Adipocyte (in vitro differentiated cells): ENCODE results near the gene LDLRAP1.
A peak's percentile ranks its signal among the peaks of the same experiment; 100 is the strongest.

ENCODE experiments used
- DNase-seq: peaks from one replicate; pipeline ENCODE4 v3.0.0-alpha.2; 2015; ENCODE audit warnings: low read depth
- H3K27me3 ChIP-seq: replicated peaks from 2 replicates; pipeline ENCODE4 v1.7.0; 2013; ENCODE audit warnings: mild to moderate bottlenecking, low read length, moderate library complexity; ENCODE audit not compliant: control insufficient read depth, insufficient read depth
- H3K36me3 ChIP-seq: 2 replicates; pipeline ENCODE4 v1.7.0; 2013; ENCODE audit warnings: low read length, mild to moderate bottlenecking, moderate library complexity; ENCODE audit not compliant: control insufficient read depth, insufficient read depth, severe bottlenecking
- H3K4me1 ChIP-seq: 2 replicates; pipeline ENCODE4 v1.7.0; 2013; ENCODE audit warnings: mild to moderate bottlenecking, low read length, moderate library complexity; ENCODE audit not compliant: control insufficient read depth, insufficient read depth
- H3K4me3 ChIP-seq: 2 replicates; pipeline ENCODE4 v1.7.0; 2013; ENCODE audit warnings: mild to moderate bottlenecking, low read length, moderate library complexity
- H3K9ac ChIP-seq: 2 replicates; pipeline ENCODE4 v1.7.0; 2013; ENCODE audit warnings: mild to moderate bottlenecking, low read length, moderate library complexity
- H3K9me3 ChIP-seq: 2 replicates; pipeline ENCODE4 v1.7.0; 2013; ENCODE audit warnings: mild to moderate bottlenecking, low read length, moderate library complexity; ENCODE audit not compliant: control insufficient read depth

The LDLRAP1 gene

GRCh38 chr1:25566730-25567341 is 23.4 kb downstream of the LDLRAP1 start:
- Histone ChIP-seq H3K27me3 (no peaks in the 10 kb centered on the region), H3K36me3 (peaks cover 25% of the 10 kb centered on the region), H3K9me3 (no peaks in the 10 kb centered on the region), H3K4me3 (no peak overlapping the region), H3K4me1 (peaks cover 30% of the 10 kb centered on the region), H3K9ac (no peak overlapping the region)
- peak; percentile 48 for DNase-seq

- no peaks in the 10 kb centered on the region for H3K9me3 ChIP-seq
- H3K4me1 ChIP-seq = peaks cover 30% of the 10 kb centered on the region
- H3K27me3 ChIP-seq = no peaks in the 10 kb centered on the region
- no peak for DNase-seq
- H3K9ac ChIP-seq = peak overlapping the region; percentile 32
- no peak overlapping the region for H3K4me3 ChIP-seq
- peaks cover 18% of the 10 kb centered on the region for H3K36me3 ChIP-seq
These were observed 24.3 kb downstream of the LDLRAP1 start for GRCh38 chr1:25567710-25568089.

- H3K9me3 ChIP-seq = no peaks in the 10 kb centered on the region
- H3K4me1 ChIP-seq = peaks cover 30% of the 10 kb centered on the region
- no peak overlapping the region for H3K4me3 ChIP-seq
- no peaks in the 10 kb centered on the region for H3K27me3 ChIP-seq
- peak; percentile 52 for DNase-seq
- H3K36me3 ChIP-seq = peaks cover 14% of the 10 kb centered on the region
- H3K9ac ChIP-seq = peak overlapping the region; percentile 32
These were observed 24.9 kb downstream of the LDLRAP1 start for GRCh38 chr1:25568090-25568833.

- H3K9ac ChIP-seq = peak overlapping the region; percentile 32
- H3K36me3 ChIP-seq = peaks cover 9% of the 10 kb centered on the region
- H3K27me3 ChIP-seq = no peaks in the 10 kb centered on the region
- H3K9me3 ChIP-seq = no peaks in the 10 kb centered on the region
- H3K4me1 ChIP-seq = peaks cover 30% of the 10 kb centered on the region
- peak; percentile 66 for DNase-seq
- no peak overlapping the region for H3K4me3 ChIP-seq
These were observed 25.6 kb downstream of the LDLRAP1 start for GRCh38 chr1:25568834-25569596.

GRCh38 chr1:25569597-25570396 is 26.4 kb downstream of the LDLRAP1 start:
- Histone ChIP-seq H3K9me3 (no peaks in the 10 kb centered on the region), H3K4me3 (no peak overlapping the region), H3K36me3 (peaks cover 4% of the 10 kb centered on the region), H3K4me1 (peaks cover 30% of the 10 kb centered on the region), H3K27me3 (peaks cover under 1% of the 10 kb centered on the region), H3K9ac (no peak overlapping the region)
- DNase-seq = no peak

GRCh38 chr1:25570798-25571521 is 27.6 kb downstream of the LDLRAP1 start:
- H3K4me3 ChIP-seq = no peak overlapping the region
- peaks cover 3% of the 10 kb centered on the region for H3K27me3 ChIP-seq
- H3K9me3 ChIP-seq = no peaks in the 10 kb centered on the region
- H3K9ac ChIP-seq = no peak overlapping the region
- no peak for DNase-seq
- no peaks in the 10 kb centered on the region for H3K36me3 ChIP-seq
- peaks cover 30% of the 10 kb centered on the region for H3K4me1 ChIP-seq

GRCh38 chr1:25571522-25571970 is 28.1 kb downstream of the LDLRAP1 start:
- peaks cover 3% of the 10 kb centered on the region for H3K27me3 ChIP-seq
- no peak for DNase-seq
- H3K9ac ChIP-seq = no peak overlapping the region
- H3K4me1 ChIP-seq = peaks cover 30% of the 10 kb centered on the region
- H3K4me3 ChIP-seq = no peak overlapping the region
- H3K9me3 ChIP-seq = no peaks in the 10 kb centered on the region
- H3K36me3 ChIP-seq = no peaks in the 10 kb centered on the region

GRCh38 chr1:25572107-25572506 is 28.7 kb downstream of the LDLRAP1 start:
- H3K36me3 ChIP-seq = no peaks in the 10 kb centered on the region
- H3K4me1 ChIP-seq = peaks cover 24% of the 10 kb centered on the region
- no peak overlapping the region for H3K4me3 ChIP-seq
- H3K9me3 ChIP-seq = no peaks in the 10 kb centered on the region
- H3K27me3 ChIP-seq = peaks cover 3% of the 10 kb centered on the region
- no peak overlapping the region for H3K9ac ChIP-seq
- DNase-seq = no peak

GRCh38 chr1:25572708-25573590 is 29.5 kb downstream of the LDLRAP1 start:
- no peak overlapping the region for H3K4me3 ChIP-seq
- no peaks in the 10 kb centered on the region for H3K9me3 ChIP-seq
- H3K36me3 ChIP-seq = no peaks in the 10 kb centered on the region
- H3K27me3 ChIP-seq = peaks cover 7% of the 10 kb centered on the region
- peaks cover 16% of the 10 kb centered on the region for H3K4me1 ChIP-seq
- DNase-seq = peak; percentile 72
- no peak overlapping the region for H3K9ac ChIP-seq

GRCh38 chr1:25573591-25573930 is 30.2 kb downstream of the LDLRAP1 start:
- H3K9ac ChIP-seq = no peak overlapping the region
- DNase-seq = no peak
- H3K4me1 ChIP-seq = peaks cover 10% of the 10 kb centered on the region
- H3K27me3 ChIP-seq = peaks cover 7% of the 10 kb centered on the region
- no peak overlapping the region for H3K4me3 ChIP-seq
- no peaks in the 10 kb centered on the region for H3K36me3 ChIP-seq
- no peaks in the 10 kb centered on the region for H3K9me3 ChIP-seq
